GM23248 (cell line): Measurements from ENCODE around the gene PIEZO1. TPM values are rescaled to one million over a fixed set of nuclear protein-coding genes. Genes with fewer than 3 reads are reported as not detected.

Source experiments
- DNase-seq: peaks from one replicate; pipeline ENCODE4 v3.0.0-alpha.2; 2015
- H2AFZ ChIP-seq: fragments of 200-600 bp; sonication (generic); 2 replicates; pipeline ENCODE4 v1.6.1; 2016; ENCODE audit warnings: antibody characterized with exemption
- H3F3A ChIP-seq: fragments of 200-600 bp; sonication (generic); 2 replicates; pipeline ENCODE4 v1.6.1; 2016; ENCODE audit warnings: mild to moderate bottlenecking, antibody characterized with exemption, mixed run types; ENCODE audit not compliant: insufficient read depth
- H3K27ac ChIP-seq: fragments of 200-600 bp; sonication (generic); 2 replicates; pipeline ENCODE4 v1.5.1; 2016; ENCODE audit warnings: mild to moderate bottlenecking
- H3K27me3 ChIP-seq: fragments of 200-600 bp; sonication (generic); replicated peaks from 2 replicates; pipeline ENCODE4 v1.6.1; 2016; ENCODE audit warnings: mild to moderate bottlenecking; ENCODE audit not compliant: insufficient read depth
- H3K36me3 ChIP-seq: fragments of 200-600 bp; sonication (generic); 2 replicates; pipeline ENCODE4 v1.6.1; 2016; ENCODE audit warnings: low read depth, mild to moderate bottlenecking
- H3K4me1 ChIP-seq: fragments of 200-600 bp; sonication (generic); 2 replicates; pipeline ENCODE4 v1.6.1; 2016; ENCODE audit warnings: mild to moderate bottlenecking; ENCODE audit not compliant: insufficient read depth
- H3K4me2 ChIP-seq: fragments of 200-600 bp; sonication (generic); one replicate; pipeline ENCODE4 v1.6.1; 2016; ENCODE audit warnings: mild to moderate bottlenecking; ENCODE audit not compliant: unreplicated experiment
- H3K4me3 ChIP-seq: fragments of 200-600 bp; sonication (generic); 2 replicates; pipeline ENCODE4 v1.5.1; 2016; ENCODE audit warnings: mild to moderate bottlenecking
- H3K79me2 ChIP-seq: fragments of 200-600 bp; sonication (generic); 2 replicates; pipeline ENCODE4 v1.6.1; 2016; ENCODE audit warnings: mild to moderate bottlenecking; ENCODE audit not compliant: insufficient read depth
- H3K9ac ChIP-seq: fragments of 200-600 bp; sonication (generic); 2 replicates; pipeline ENCODE4 v1.6.1; 2016; ENCODE audit warnings: mild to moderate bottlenecking
- H3K9me2 ChIP-seq: fragments of 200-600 bp; sonication (generic); 2 replicates; pipeline ENCODE4 v1.6.1; 2016; ENCODE audit warnings: mixed run types, mild to moderate bottlenecking, moderate library complexity; ENCODE audit not compliant: insufficient read depth
- H3K9me3 ChIP-seq: fragments of 200-600 bp; sonication (generic); one replicate; pipeline ENCODE4 v1.6.1; 2017; ENCODE audit warnings: low read depth
- H4K20me1 ChIP-seq: fragments of 200-600 bp; sonication (generic); 2 replicates; pipeline ENCODE4 v1.6.0; 2016; ENCODE audit not compliant: insufficient read depth
- EZH2 ChIP-seq: fragments of 200-600 bp; sonication (generic); IDR thresholded peaks from 2 replicates; pipeline ENCODE4 v1.6.1; 2018; ENCODE audit warnings: antibody characterized with exemption, mild to moderate bottlenecking; ENCODE audit not compliant: insufficient read depth, poor library complexity, severe bottlenecking
- EZH2phosphoT487 ChIP-seq: fragments of 200-600 bp; sonication (generic); IDR thresholded peaks from 2 replicates; pipeline ENCODE4 v1.6.1; 2018; ENCODE audit warnings: antibody characterized with exemption, moderate library complexity, mild to moderate bottlenecking, low read depth; ENCODE audit not compliant: insufficient read depth
- WGBS, 2 experiments: methylation state at CpG; one replicate each; pipeline ENCODE4 v1.1.6; 2015 to 2017; ENCODE audit warnings: low lambda C conversion rate in 2 of 2, low coverage in 1 of 2; ENCODE audit errors: missing lambda C conversion rate in 2 of 2; 5-methylcytosine and 5-hydroxymethylcytosine counted together
- in situ Hi-C: fragments of 300-500 bp; cut with MboI; formaldehyde crosslinking; loops from 2 replicates; pipeline ENCODE4 v1.15.0; 2020
- polyA plus RNA-seq: library from polyadenylated mRNA; unstranded; fragments of >200 nt; fragmentation: Nextera tagmentation; extraction: Ambion mirVana; gene quantifications from 2 replicates; pipeline ENCODE4 v1.2.1, GENCODE V29; 2016
- total RNA-seq: library from RNA; depleted of rRNA; stranded (reverse); fragments of >200 nt; shearing (Covaris generic); gene quantifications from 2 replicates; pipeline ENCODE4 v1.2.3, GENCODE V29; 2014

The PIEZO1 gene
- total and polyA plus RNA-seq, 2 experiments from 2014 or later, result 95.3 to 223 TPM

GRCh38 chr16:88681709-88682451, 103.1 kb downstream of the PIEZO1 start:
- DNase-seq, result peak; percentile 57
- Histone ChIP-seq H3K9me2 (no peaks in the 10 kb centered on the region), H3K27me3 (0 out of 2 replicates have a peak, but pooled peaks cover 8% of the 10 kb centered on the region), H3K4me3 (no peak overlapping the region), H3F3A (no peaks in the 10 kb centered on the region), H3K27ac (no peak overlapping the region), H3K79me2 (no peaks in the 10 kb centered on the region), H4K20me1 (no peaks in the 10 kb centered on the region), H2AFZ (no peak overlapping the region), H3K9me3 (no peaks in the 10 kb centered on the region), H3K36me3 (no peaks in the 10 kb centered on the region), H3K9ac (no peak overlapping the region), H3K4me2 (no peak overlapping the region), H3K4me1 (no peaks in the 10 kb centered on the region)
- 15 to 16% methylated on average over 20 to 21 of the region's 21 CpGs for WGBS, 2 experiments
- in situ Hi-C loops, result no loop called here
- TF ChIP-seq EZH2, result no peak
- TF ChIP-seq EZH2phosphoT487, result no peak

GRCh38 chr16:88681084-88681680, 103.8 kb downstream of the PIEZO1 start:
- Histone ChIP-seq H3K4me3 (no peak overlapping the region), H2AFZ (no peak overlapping the region), H3K79me2 (no peaks in the 10 kb centered on the region), H3K27ac (no peak overlapping the region), H3K9me3 (no peaks in the 10 kb centered on the region), H3K9me2 (no peaks in the 10 kb centered on the region), H3K4me1 (no peaks in the 10 kb centered on the region), H3K27me3 (0 out of 2 replicates have a peak, but pooled peaks cover 8% of the 10 kb centered on the region), H3K4me2 (no peak overlapping the region), H3F3A (no peaks in the 10 kb centered on the region), H3K9ac (no peak overlapping the region), H4K20me1 (no peaks in the 10 kb centered on the region), H3K36me3 (no peaks in the 10 kb centered on the region)
- no peak for DNase-seq
- TF ChIP-seq EZH2 (no peak), EZH2phosphoT487 (no peak)
- in situ Hi-C loops, result no loop called here
- 49 to 55% methylated on average over 28 to 30 of the region's 31 CpGs for WGBS, 2 experiments

- no peaks in the 10 kb centered on the region for H3K9me3 ChIP-seq
- H2AFZ ChIP-seq, result no peak overlapping the region
- H3K27ac ChIP-seq, result no peak overlapping the region
- no peaks in the 10 kb centered on the region for H3K9me2 ChIP-seq
- in situ Hi-C loops, result no loop called here
- H4K20me1 ChIP-seq, result no peaks in the 10 kb centered on the region
- no peak for TF ChIP-seq EZH2
- TF ChIP-seq EZH2phosphoT487, result no peak
- H3F3A ChIP-seq, result no peaks in the 10 kb centered on the region
- H3K4me2 ChIP-seq, result no peak overlapping the region
- 0 out of 2 replicates have a peak, but pooled peaks cover 4% of the 10 kb centered on the region for H3K27me3 ChIP-seq
- 72 to 87% methylated on average over 3 to 5 of the region's 5 CpGs for WGBS, 2 experiments
- H3K4me3 ChIP-seq, result no peak overlapping the region
- H3K36me3 ChIP-seq, result no peaks in the 10 kb centered on the region
- no peak for DNase-seq
- no peaks in the 10 kb centered on the region for H3K4me1 ChIP-seq
- no peak overlapping the region for H3K9ac ChIP-seq
- no peaks in the 10 kb centered on the region for H3K79me2 ChIP-seq
These were observed 104.4 kb downstream of the PIEZO1 start for GRCh38 chr16:88680554-88681083.

GRCh38 chr16:88678224-88678979, 106.6 kb downstream of the PIEZO1 start:
- Histone ChIP-seq H3K36me3 (no peaks in the 10 kb centered on the region), H3K4me2 (no peak overlapping the region), H3K27me3 (no peaks in the 10 kb centered on the region), H3F3A (no peaks in the 10 kb centered on the region), H2AFZ (no peak overlapping the region), H3K4me3 (no peak overlapping the region), H3K9ac (no peak overlapping the region), H4K20me1 (no peaks in the 10 kb centered on the region), H3K4me1 (no peaks in the 10 kb centered on the region), H3K27ac (no peak overlapping the region), H3K79me2 (no peaks in the 10 kb centered on the region), H3K9me2 (no peaks in the 10 kb centered on the region), H3K9me3 (no peaks in the 10 kb centered on the region)
- no peak for TF ChIP-seq EZH2
- TF ChIP-seq EZH2phosphoT487, result no peak
- in situ Hi-C loops, result no loop called here
- 58 to 68% methylated on average over 27 to 32 of the region's 32 CpGs for WGBS, 2 experiments
- no peak for DNase-seq
